HCT116 (cell line): ENCODE data around the gene DMRT3. TPM values are rescaled to one million over a fixed set of nuclear protein-coding genes. Genes with fewer than 3 reads are reported as not detected.

Experiments
- ATAC-seq: fragments of 200-7000 bp; cut with Tn5 transposase; 2 replicates; pipeline ENCODE4 v1.9.1; 2020; ENCODE audit warnings: mild to moderate bottlenecking, moderate library complexity
- BruUV-seq: library from RNA; stranded (reverse); fragments of 400-500 nt; replicated peaks from 2 replicates; lab custom pipeline; 2021; lab: Mats Ljungman, UMichigan
- CTCF ChIA-PET: fragments of 300-600 bp; sonication (Branson Sonifier 250); formaldehyde crosslinking; loops from one replicate; lab custom pipeline; 2021; ENCODE audit warnings: antibody characterized with exemption; lab: Charles Lee
- POLR2A ChIA-PET: fragments of 300-600, 350-600 bp; sonication (Branson Sonifier 250); formaldehyde crosslinking; loops from one replicate; lab custom pipeline; 2021; ENCODE audit warnings: antibody characterized with exemption; lab: Charles Lee
- RAD21 ChIA-PET, 2 experiments: fragments of 300-600 bp; sonication (Branson Sonifier 250); formaldehyde crosslinking; loops; one replicate each; lab custom pipeline; 2023; ENCODE audit warnings: low total read pairs in 2 of 2; ENCODE audit not compliant: uncharacterized antibody in 2 of 2, unreplicated experiment in 2 of 2, low non-redundant PET in 1 of 2; lab: Charles Lee
- DNase-seq: peaks from one replicate; pipeline ENCODE4 v3.0.0-alpha.2; 2010; ENCODE audit warnings: low read depth, low spot score
- H2AFZ ChIP-seq: fragments of 200-600 bp; shearing (Covaris generic), sonication (generic); 2 replicates; pipeline ENCODE4 v1.6.1; 2017; ENCODE audit warnings: low read depth, mixed run types, mixed read lengths, antibody characterized with exemption, low read length; ENCODE audit not compliant: poor library complexity, severe bottlenecking
- H3K27ac ChIP-seq: 2 replicates; pipeline ENCODE4 v1.5.1; 2012; ENCODE audit warnings: low read depth, low read length
- H3K27me3 ChIP-seq: fragments of 200-600 bp; sonication (generic); 2 replicates; pipeline ENCODE4 v1.6.1; 2016; ENCODE audit warnings: mixed run types, low read length, mixed read lengths; ENCODE audit not compliant: insufficient read depth
- H3K36me3 ChIP-seq, 2 experiments: fragments of 200-500 bp in 1 of 2; fragments of 200-600 bp in 1 of 2; sonication (Bioruptor generic) in 1 of 2; sonication (generic) in 1 of 2; 2 replicates each; pipeline versions ENCODE4 v1.5.1 to v1.6.1; 2014 to 2016; ENCODE audit warnings: low read length in 2 of 2, inconsistent platforms in 1 of 2, mixed read lengths in 1 of 2, mixed run types in 1 of 2; ENCODE audit not compliant: insufficient read depth in 2 of 2, control insufficient read depth in 1 of 2
- H3K4me1 ChIP-seq, 2 experiments: fragments of 200-600 bp in 1 of 2; sonication (generic) in 1 of 2; 2 replicates each; pipeline versions ENCODE4 v1.5.1 to v1.6.1; 2012 to 2017; ENCODE audit warnings: low read length in 2 of 2, inconsistent platforms in 1 of 2, mild to moderate bottlenecking in 1 of 2, mixed read lengths in 1 of 2, mixed run types in 1 of 2, moderate library complexity in 1 of 2; ENCODE audit not compliant: insufficient read depth in 2 of 2, control insufficient read depth in 1 of 2
- H3K4me2 ChIP-seq: fragments of 200-600 bp; sonication (generic); 2 replicates; pipeline ENCODE4 v1.6.1; 2017; ENCODE audit warnings: mixed run types, low read length, mixed read lengths
- H3K4me3 ChIP-seq, 2 experiments: fragments of 200-600 bp in 1 of 2; sonication (generic) in 1 of 2; replicated peaks in 1 of 2; 2 replicates each; pipeline ENCODE4 v1.5.1; 2011 to 2016; ENCODE audit warnings: low read length in 2 of 2, control low read depth in 1 of 2, low read depth in 1 of 2, mild to moderate bottlenecking in 1 of 2, mixed read lengths in 1 of 2, mixed run types in 1 of 2
- H3K79me2 ChIP-seq: fragments of 200-600 bp; sonication (generic); 2 replicates; pipeline ENCODE4 v1.6.1; 2017; ENCODE audit warnings: mild to moderate bottlenecking, mixed run types, low read length, moderate library complexity, mixed read lengths; ENCODE audit not compliant: insufficient read depth
- H3K9ac ChIP-seq: fragments of 200-600 bp; sonication (generic); 2 replicates; pipeline ENCODE4 v1.6.1; 2016; ENCODE audit warnings: low read length, mixed read lengths
- H3K9me2 ChIP-seq: fragments of 200-600 bp; sonication (generic), shearing (Covaris generic); 2 replicates; pipeline ENCODE4 v1.6.1; 2017; ENCODE audit warnings: mixed run types, mild to moderate bottlenecking, moderate library complexity; ENCODE audit not compliant: insufficient read depth
- H3K9me3 ChIP-seq, 2 experiments: fragments of 200-500 bp in 1 of 2; fragments of 200-600 bp in 1 of 2; sonication (Bioruptor generic) in 1 of 2; sonication (generic) in 1 of 2; 2 replicates each; pipeline ENCODE4 v1.6.1; 2014 to 2017; ENCODE audit warnings: low read length in 2 of 2, mixed read lengths in 2 of 2, inconsistent platforms in 1 of 2, low read depth in 1 of 2, mild to moderate bottlenecking in 1 of 2, mixed run types in 1 of 2, moderate library complexity in 1 of 2; ENCODE audit not compliant: control insufficient read depth in 1 of 2, insufficient read depth in 1 of 2
- H4K20me1 ChIP-seq: fragments of 200-600 bp; sonication (generic), shearing (Covaris generic); 2 replicates; pipeline ENCODE4 v1.6.1; 2017; ENCODE audit warnings: mixed run types, mild to moderate bottlenecking, moderate library complexity; ENCODE audit not compliant: insufficient read depth
- ATF3 ChIP-seq: IDR thresholded peaks from 2 replicates; pipeline ENCODE4 v1.6.1; 2012
- CBX3 ChIP-seq: IDR thresholded peaks from 2 replicates; pipeline ENCODE4 v1.6.1; 2012; ENCODE audit warnings: low read depth
- CTCF ChIP-seq, 3 experiments: fragments of 200-600 bp in 1 of 3; sonication (generic) in 1 of 3; IDR thresholded peaks in 2 of 3; conservative IDR thresholded peaks in 1 of 3; 2 replicates each; pipeline ENCODE4 v1.5.1; 2012 to 2017; ENCODE audit warnings: low read depth in 2 of 3, low read length in 2 of 3, antibody characterized with exemption in 1 of 3, borderline replicate concordance in 1 of 3, control low read depth in 1 of 3, mild to moderate bottlenecking in 1 of 3, mixed read lengths in 1 of 3, mixed run types in 1 of 3, moderate library complexity in 1 of 3; ENCODE audit not compliant: insufficient read depth in 1 of 3
- EGR1 ChIP-seq: IDR thresholded peaks from 2 replicates; pipeline ENCODE4 v1.6.1; 2012; ENCODE audit warnings: low read depth
- ELF1 ChIP-seq: IDR thresholded peaks from 2 replicates; pipeline ENCODE4 v1.6.1; 2012; ENCODE audit warnings: low read depth, borderline replicate concordance
- EZH2 ChIP-seq: fragments of 200-600 bp; sonication (generic); IDR thresholded peaks from 2 replicates; pipeline ENCODE4 v1.6.1; 2017; ENCODE audit warnings: antibody characterized with exemption, mixed run types
- EZH2phosphoT487 ChIP-seq: fragments of 200-600 bp; IDR thresholded peaks from 2 replicates; pipeline ENCODE4 v1.6.1; 2018; ENCODE audit warnings: antibody characterized with exemption, borderline replicate concordance
- JUND ChIP-seq: IDR thresholded peaks from 2 replicates; pipeline ENCODE4 v1.6.1; 2012
- MAX ChIP-seq: IDR thresholded peaks from 2 replicates; pipeline ENCODE4 v1.6.1; 2012
- RAD21 ChIP-seq: IDR thresholded peaks from 2 replicates; pipeline ENCODE4 v1.6.1; 2012; ENCODE audit warnings: low read depth, mild to moderate bottlenecking
- SP1 ChIP-seq: IDR thresholded peaks from 2 replicates; pipeline ENCODE4 v1.6.1; 2012; ENCODE audit warnings: low read depth
- SRF ChIP-seq: IDR thresholded peaks from 2 replicates; pipeline ENCODE4 v1.6.1; 2012; ENCODE audit warnings: low read depth
- ZBTB33 ChIP-seq: IDR thresholded peaks from 2 replicates; pipeline ENCODE4 v1.6.1; 2011; ENCODE audit warnings: mild to moderate bottlenecking, low read length, moderate library complexity; ENCODE audit not compliant: insufficient replicate concordance; ENCODE audit errors: extremely low read depth
- ZNF274 ChIP-seq: fragments of 200-500 bp; sonication (Bioruptor generic); IDR thresholded peaks from 2 replicates; pipeline ENCODE4 v1.6.1; 2014; ENCODE audit warnings: mild to moderate bottlenecking, low read depth, low read length, inconsistent platforms
- intact Hi-C: fragments of 100-400 bp; cut with micrococcal nuclease; formaldehyde crosslinking; loops from 2 replicates; pipeline ENCODE4 v1.10.0; 2022
- total RNA-seq: library from RNA; stranded (reverse); gene quantifications from one replicate; pipeline ENCODE4 v1.2.1, GENCODE V29; 2021; ENCODE audit not compliant: unreplicated experiment

The DMRT3 gene
- total RNA-seq, 1 experiment from 2014 or later, result not detected

GRCh38 chr9:971901-972500 is 4.5 kb upstream of the DMRT3 start:
- Histone ChIP-seq H3K9me2 (no peaks in the 10 kb centered on the region), H2AFZ (no peak overlapping the region), H3K27ac (no peak overlapping the region), H3K9ac (no peak overlapping the region), H3K79me2 (no peaks in the 10 kb centered on the region), H3K27me3 (0 out of 2 replicates have a peak, but pooled peaks cover 4% of the 10 kb centered on the region), H3K4me3 (no peak overlapping the region), H3K4me2 (no peak overlapping the region), H4K20me1 (no peaks in the 10 kb centered on the region), H3K9me3 (no peaks in the 10 kb centered on the region), H3K36me3 (no peaks in the 10 kb centered on the region), H3K4me1 (no peaks in the 10 kb centered on the region)
- ChIA-PET CTCF (no interaction called here), POLR2A (no interaction called here), RAD21 (no interaction called here)
- intact Hi-C loops, result no loop called here
- DNase-seq (no peak), ATAC-seq (no peak)
- TF ChIP-seq EZH2phosphoT487 (no peak), CTCF (IDR thresholded peaks at IDR 0.05 in 2 of 3, conservative IDR thresholded peaks at IDR 0.05 in 1 of 3; ENCODE audit: borderline replicate concordance in 1 of 3, insufficient read depth in 1 of 3, low read depth in 2 of 3, low read length in 2 of 3) (no peak), ATF3 (no peak)
- BruUV-seq, result no TSS peak

- ChIA-PET CTCF (no interaction called here), POLR2A (no interaction called here), RAD21 (no interaction called here)
- no peak overlapping the region for H3K9ac ChIP-seq
- no peaks in the 10 kb centered on the region for H4K20me1 ChIP-seq
- no peaks in the 10 kb centered on the region for H3K9me3 ChIP-seq
- H2AFZ ChIP-seq, result no peak overlapping the region
- no peaks in the 10 kb centered on the region for H3K36me3 ChIP-seq
- H3K79me2 ChIP-seq, result no peaks in the 10 kb centered on the region
- DNase-seq (no peak), ATAC-seq (no peak)
- no TSS peak for BruUV-seq
- H3K9me2 ChIP-seq, result no peaks in the 10 kb centered on the region
- no peaks in the 10 kb centered on the region for H3K4me1 ChIP-seq
- H3K4me2 ChIP-seq, result no peak overlapping the region
- no peak overlapping the region for H3K27ac ChIP-seq
- H3K27me3 ChIP-seq, result no peaks in the 10 kb centered on the region
- H3K4me3 ChIP-seq, result no peak overlapping the region
- intact Hi-C loops, result no loop called here
- TF ChIP-seq ZNF274, result no peak
- no peak for TF ChIP-seq ELF1
- TF ChIP-seq ZBTB33, result no peak
- no peak for TF ChIP-seq MAX
- TF ChIP-seq RAD21, result no peak
- TF ChIP-seq SRF, result no peak
- TF ChIP-seq EGR1, result no peak
- no peak for TF ChIP-seq JUND
- TF ChIP-seq SP1, result no peak
- TF ChIP-seq ATF3, result no peak
- no peak for TF ChIP-seq EZH2
- no peak for TF ChIP-seq CBX3
Observed at GRCh38 chr9:972501-973294, 3.8 kb upstream of the DMRT3 start.
